Psoas muscle (tissue), 8 donors: ENCODE data around the gene CYP4F8. TPM values are rescaled to one million over a fixed set of nuclear protein-coding genes. Genes with fewer than 3 reads are reported as not detected.
"Not testable (repeated sequence)": the region's sequence is repeated elsewhere in the genome, so short reads cannot be mapped to it uniquely, and the experiment has no call there.

Experiments used
- ATAC-seq, 4 donors: fragments of 200-7000 bp; cut with Tn5 transposase; one replicate each; pipeline ENCODE4 v1.9.1; 2020; ENCODE audit warnings: moderate library complexity in 3 of 4, mild to moderate bottlenecking in 2 of 4
- DNase-seq, 2 donors: peaks; one replicate each; pipeline ENCODE4 v3.0.0-alpha.2; 2020
- H3K27ac ChIP-seq: fragments of 200-600 bp; one replicate; pipeline ENCODE4 v1.8.0; 2022
- H3K27me3 ChIP-seq, 3 donors: fragments of 200-600 bp in 1 of 3; one replicate each; pipeline versions ENCODE4 v1.6.1 to v1.8.0; 2013 to 2022; ENCODE audit warnings: low read length in 2 of 3, mild to moderate bottlenecking in 2 of 3, moderate library complexity in 1 of 3; ENCODE audit not compliant: insufficient read depth in 3 of 3
- H3K36me3 ChIP-seq, 2 donors: fragments of 200-600 bp in 1 of 2; one replicate each; pipeline versions ENCODE4 v1.6.1 to v1.8.0; 2013 to 2022; ENCODE audit warnings: low read depth in 1 of 2, mild to moderate bottlenecking in 1 of 2, moderate library complexity in 1 of 2; ENCODE audit not compliant: insufficient read depth in 1 of 2
- H3K4me1 ChIP-seq: fragments of 200-600 bp; one replicate; pipeline ENCODE4 v1.8.0; 2022
- H3K4me3 ChIP-seq: fragments of 200-600 bp; one replicate; pipeline ENCODE4 v1.8.0; 2022; ENCODE audit warnings: mild to moderate bottlenecking
- H3K9me3 ChIP-seq: fragments of 200-600 bp; one replicate; pipeline ENCODE4 v1.8.0; 2022
- WGBS, 3 donors: extraction: QIAGEN DNeasy Blood & Tissue Kit; methylation state at CpG; one replicate each; pipeline versions ENCODE4 v1.1.6 to v1.1.7; 2013; 5-methylcytosine and 5-hydroxymethylcytosine counted together
- intact Hi-C, 2 donors: fragments of 100-400 bp; cut with DNase I; formaldehyde crosslinking; loops; one replicate each; pipeline versions ENCODE4 v1.11.0 to v1.14.2; 2022
- polyA plus RNA-seq, 3 donors: library from polyadenylated mRNA; stranded (reverse); fragments of 200-250 nt; gene quantifications; one replicate each; pipeline ENCODE4 v1.2.3, GENCODE V29; 2013
- total RNA-seq, 4 donors: library from RNA; stranded (reverse); fragmentation: NEBNext Ultra II Directional in 2 of 4; extraction: Animal tissue kit (Norgen Biotek cat#: 25700) in 2 of 4; gene quantifications; one replicate each; pipeline versions ENCODE4 v1.2.1 to v1.2.4, GENCODE V29; 2021 to 2023
- TF ChIP-seq, protein P1 (sequence below): fragments of 200-600 bp; IDR thresholded peaks from one replicate; pipeline ENCODE4 v1.8.0; 2022; ENCODE audit warnings: antibody characterized with exemption
- donor health status: healthy with polysubstance abuse.
- donor health status: DM: no; HTN: no; CAD: no; lungs with moderate emphysema.
- donor health status: Bipolar disorder and iron deficiency.
- donor health status: healthy.
- donor health status: DM: yes; HTN: yes; CAD: no.
- donor health status: DM: no; HTN: no; CAD: no.
- donor health status: DM: no; HTN: no; CAD: no.
- donor health status: DM: yes; HTN: yes; CAD: no.

The CYP4F8 gene
- total and polyA plus RNA-seq, 7 donors, result not detected

DNA sequence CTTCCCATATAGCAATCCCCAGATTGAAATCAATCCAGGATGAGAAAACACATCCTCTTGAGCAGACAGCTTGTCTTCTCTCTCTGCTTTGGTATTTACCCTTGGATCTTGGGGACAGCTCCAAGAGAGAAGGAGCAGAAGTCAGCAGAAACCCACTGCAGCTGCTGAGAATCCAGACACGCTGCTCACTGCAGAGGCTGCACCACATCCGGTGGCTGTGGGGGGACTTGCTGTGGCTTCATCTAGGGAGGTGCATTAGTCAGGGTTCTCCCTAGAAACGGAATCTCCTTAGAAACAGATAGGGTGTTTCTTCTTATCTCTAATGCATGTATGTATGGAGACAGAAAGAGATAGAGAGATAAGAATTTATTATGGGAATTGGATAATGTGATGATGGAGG, 60.5 kb downstream of the CYP4F8 start:
- no peaks in the 10 kb centered on the region for H3K36me3 ChIP-seq
- H3K4me3 ChIP-seq, result no peak overlapping the region
- H3K4me1 ChIP-seq, result no peaks in the 10 kb centered on the region
- intact Hi-C loops, result no loop called here
- H3K27ac ChIP-seq, result no peak overlapping the region
- TF ChIP-seq, protein P1, sequence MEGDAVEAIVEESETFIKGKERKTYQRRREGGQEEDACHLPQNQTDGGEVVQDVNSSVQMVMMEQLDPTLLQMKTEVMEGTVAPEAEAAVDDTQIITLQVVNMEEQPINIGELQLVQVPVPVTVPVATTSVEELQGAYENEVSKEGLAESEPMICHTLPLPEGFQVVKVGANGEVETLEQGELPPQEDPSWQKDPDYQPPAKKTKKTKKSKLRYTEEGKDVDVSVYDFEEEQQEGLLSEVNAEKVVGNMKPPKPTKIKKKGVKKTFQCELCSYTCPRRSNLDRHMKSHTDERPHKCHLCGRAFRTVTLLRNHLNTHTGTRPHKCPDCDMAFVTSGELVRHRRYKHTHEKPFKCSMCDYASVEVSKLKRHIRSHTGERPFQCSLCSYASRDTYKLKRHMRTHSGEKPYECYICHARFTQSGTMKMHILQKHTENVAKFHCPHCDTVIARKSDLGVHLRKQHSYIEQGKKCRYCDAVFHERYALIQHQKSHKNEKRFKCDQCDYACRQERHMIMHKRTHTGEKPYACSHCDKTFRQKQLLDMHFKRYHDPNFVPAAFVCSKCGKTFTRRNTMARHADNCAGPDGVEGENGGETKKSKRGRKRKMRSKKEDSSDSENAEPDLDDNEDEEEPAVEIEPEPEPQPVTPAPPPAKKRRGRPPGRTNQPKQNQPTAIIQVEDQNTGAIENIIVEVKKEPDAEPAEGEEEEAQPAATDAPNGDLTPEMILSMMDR, result no peak
- no peaks in the 10 kb centered on the region for H3K27me3 ChIP-seq
- 47 to 52% (median 50%) methylated on average over 3 of the region's 3 CpGs for WGBS, 3 donors
- no peak for ATAC-seq
- no peaks in the 10 kb centered on the region for H3K9me3 ChIP-seq
- DNase-seq, result no peak

DNA sequence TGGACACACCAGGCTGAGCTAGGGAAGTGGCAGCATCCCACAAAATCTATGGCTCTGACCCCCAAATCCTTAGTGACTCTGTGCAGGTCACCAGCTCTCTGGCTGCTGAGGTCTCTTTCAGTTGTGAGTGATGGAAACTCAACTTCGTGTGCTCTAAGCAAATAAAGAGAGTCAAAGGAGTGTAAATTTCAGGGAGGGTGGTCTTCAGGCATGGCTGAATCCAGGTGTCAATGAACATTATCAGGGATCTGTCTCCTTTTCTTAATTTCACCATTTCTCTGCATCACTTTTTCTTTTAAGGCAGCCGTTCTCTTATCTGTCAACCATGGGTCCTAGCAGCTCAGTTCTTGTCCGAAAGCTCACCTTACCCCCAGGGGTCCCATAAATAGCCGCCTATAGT, 64.1 kb downstream of the CYP4F8 start:
- no peaks in the 10 kb centered on the region for H3K9me3 ChIP-seq
- no peak for DNase-seq
- TF ChIP-seq, protein P1, result no peak
- WGBS, 3 donors, result 14 to 19% (median 16%) methylated on average over 4 of the region's 4 CpGs
- no peak overlapping the region for H3K27ac ChIP-seq
- ATAC-seq, result no peak
- intact Hi-C loops, result no loop called here
- no peak overlapping the region for H3K4me3 ChIP-seq
- H3K36me3 ChIP-seq, result no peaks in the 10 kb centered on the region
- no peaks in the 10 kb centered on the region for H3K4me1 ChIP-seq
- peaks cover 0 to 3% (median 3%) of the 10 kb centered on the region in 3 donors for H3K27me3 ChIP-seq

DNA sequence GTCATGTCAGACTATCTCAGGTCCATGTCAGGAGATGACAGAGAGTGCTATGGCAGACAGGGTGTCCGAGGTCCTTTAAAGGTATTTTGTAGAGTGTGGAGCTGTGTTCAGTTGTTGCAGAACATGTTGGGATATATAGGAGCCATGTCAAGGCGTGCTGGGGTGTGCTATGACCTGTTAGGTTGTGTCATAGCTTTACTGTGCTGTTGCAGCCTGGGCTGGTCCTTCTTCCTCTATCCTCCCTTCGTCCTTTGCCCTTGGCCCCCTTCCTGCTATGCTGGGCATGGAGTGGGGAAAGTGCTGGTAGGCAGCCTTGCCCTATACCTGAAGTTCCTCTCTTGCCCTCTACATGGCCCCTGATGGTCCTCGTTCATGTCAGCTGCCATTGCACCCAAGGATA, 64.8 kb downstream of the CYP4F8 start:
- H3K9me3 ChIP-seq, DNase-seq, intact Hi-C loops, H3K27me3 ChIP-seq, H3K4me3 ChIP-seq, H3K27ac ChIP-seq, ATAC-seq, H3K4me1 ChIP-seq, H3K36me3 ChIP-seq: not testable (repeated sequence)
- WGBS, 3 donors, result 33 to 59% (median 52%) methylated on average over 4 of the region's 4 CpGs

Other genes starting within 250 kb of the CYP4F8 start
- 10 to 100 TPM; 18.9 to 42.8 (median 27.8) TPM for gene AKAP8, start 235.4 kb upstream of the CYP4F8 start, total RNA-seq
- gene AKAP8, start 235.4 kb upstream of the CYP4F8 start, polyA plus RNA-seq, result 10 to 100 TPM; 15.9 to 22.1 (median 18.2) TPM
- 10 to 100 TPM; 37.3 to 66.2 (median 54.3) TPM for gene AKAP8L, start 196.2 kb upstream of the CYP4F8 start, total RNA-seq
- gene AKAP8L, start 196.2 kb upstream of the CYP4F8 start, polyA plus RNA-seq, result 10 to 100 TPM; 34.6 to 72.9 (median 46.7) TPM
- gene WIZ, start 165.3 kb upstream of the CYP4F8 start, total RNA-seq, result 10 to 100 TPM; 16.6 to 39.1 (median 25.8) TPM
- 10 to 100 TPM; 16.6 to 22.9 (median 20.7) TPM for gene WIZ, start 165.3 kb upstream of the CYP4F8 start, polyA plus RNA-seq
- gene RASAL3, start 150.7 kb upstream of the CYP4F8 start, total RNA-seq, result 1 to 10 TPM in 2 of 4 donors, under 1 TPM in 2; 0.47 to 2.0 (median 1.0) TPM
- under 1 TPM; 0.21 to 0.47 (median 0.34) TPM for gene RASAL3, start 150.7 kb upstream of the CYP4F8 start, polyA plus RNA-seq
- not detected for gene PGLYRP2, start 135.7 kb upstream of the CYP4F8 start, total RNA-seq
- not detected for gene PGLYRP2, start 135.7 kb upstream of the CYP4F8 start, polyA plus RNA-seq
- gene CYP4F22, start 106.7 kb upstream of the CYP4F8 start, total RNA-seq, result under 1 TPM in 1 of 4 donors, not detected in 3; 0.29 TPM
- under 1 TPM; 0.04 to 0.30 (median 0.17) TPM for gene CYP4F22, start 106.7 kb upstream of the CYP4F8 start, polyA plus RNA-seq
- gene CYP4F3, start 25.7 kb downstream of the CYP4F8 start, total RNA-seq, result under 1 TPM; 0.04 to 0.43 (median 0.21) TPM
- gene CYP4F3, start 25.7 kb downstream of the CYP4F8 start, polyA plus RNA-seq, result under 1 TPM in 2 of 3 donors, not detected in 1; 0.01 to 0.03 TPM
- gene CYP4F12, start 57.9 kb downstream of the CYP4F8 start, total RNA-seq, result 1 to 10 TPM in 2 of 4 donors, not detected in 2; 1.2 to 1.7 TPM
- 1 to 10 TPM in 2 of 3 donors, under 1 TPM in 1; 0.36 to 2.4 (median 1.3) TPM for gene CYP4F12, start 57.9 kb downstream of the CYP4F8 start, polyA plus RNA-seq
- gene OR10H2, start 112.8 kb downstream of the CYP4F8 start, total RNA-seq, result not detected
- gene OR10H2, start 112.8 kb downstream of the CYP4F8 start, polyA plus RNA-seq, result not detected
- gene OR10H3, start 122.8 kb downstream of the CYP4F8 start, total RNA-seq, result not detected
- gene OR10H3, start 122.8 kb downstream of the CYP4F8 start, polyA plus RNA-seq, result not detected
- gene OR10H5, start 172.4 kb downstream of the CYP4F8 start, total RNA-seq, result not detected
- not detected for gene OR10H5, start 172.4 kb downstream of the CYP4F8 start, polyA plus RNA-seq
- not detected for gene OR10H1, start 200.4 kb downstream of the CYP4F8 start, total RNA-seq
- gene OR10H1, start 200.4 kb downstream of the CYP4F8 start, polyA plus RNA-seq, result not detected